Uterus (tissue), 4 donors: ENCODE measurements around the gene PITHD1. TPM values are rescaled to one million over a fixed set of nuclear protein-coding genes. Genes with fewer than 3 reads are reported as not detected.
"Not testable (repeated sequence)": the region's sequence is repeated elsewhere in the genome, so short reads cannot be mapped to it uniquely, and the experiment has no call there.

Experiments
- DNase-seq, 2 donors: peaks; one replicate each; pipeline ENCODE4 v3.0.0-alpha.2; 2019 to 2020
- H3K27ac ChIP-seq, 2 donors: fragments of 200-600 bp; sonication (generic); 1 replicate in 1 of 2; 2 replicates in 1 of 2; pipeline ENCODE4 v1.5.1; 2016 to 2018
- H3K27me3 ChIP-seq, 2 donors: fragments of 200-600 bp; sonication (generic); one replicate each; pipeline ENCODE4 v1.5.1; 2018 to 2019; ENCODE audit warnings: control low read depth in 1 of 2
- H3K36me3 ChIP-seq, 2 donors: fragments of 200-600 bp; sonication (generic); one replicate each; pipeline ENCODE4 v1.5.1; 2019; ENCODE audit warnings: control low read depth in 1 of 2
- H3K4me1 ChIP-seq, 2 donors: fragments of 200-600 bp; sonication (generic); one replicate each; pipeline ENCODE4 v1.5.1; 2018 to 2019; ENCODE audit warnings: control low read depth in 1 of 2
- H3K4me3 ChIP-seq, 2 donors: fragments of 200-600 bp; sonication (generic); 1 replicate in 1 of 2; 2 replicates in 1 of 2; pipeline ENCODE4 v1.5.1; 2018 to 2019; ENCODE audit warnings: mild to moderate bottlenecking in 1 of 2
- H3K9me3 ChIP-seq, 2 donors: fragments of 200-600 bp; sonication (generic); one replicate each; pipeline ENCODE4 v1.5.1; 2019; ENCODE audit warnings: control low read depth in 1 of 2
- POLR2A ChIP-seq, 2 donors: fragments of 450-650 bp; IDR thresholded peaks; one replicate each; pipeline ENCODE4 v1.6.1; 2016; ENCODE audit warnings: antibody characterized with exemption in 2 of 2, mild to moderate bottlenecking in 1 of 2, moderate library complexity in 1 of 2
- intact Hi-C: fragments of 100-400 bp; cut with DNase I; formaldehyde crosslinking; loops from one replicate; pipeline ENCODE4 v1.15.1; 2023; ENCODE audit warnings: low total_unique reads
- total RNA-seq, 4 donors: library from RNA; depleted of rRNA in 3 of 4; stranded (reverse); fragments of >200 nt in 3 of 4; gene quantifications; one replicate each; pipeline versions ENCODE4 v1.1.0 to v1.2.4, GENCODE V29; 2014 to 2023
- TF ChIP-seq, protein P1 (sequence below), 4 experiments: fragments of 200-600 bp in 2 of 4; fragments of 450-650 bp in 2 of 4; sonication (generic) in 2 of 4; IDR thresholded peaks; one replicate each; pipeline ENCODE4 v1.5.1; 2016 to 2019; ENCODE audit warnings: antibody characterized with exemption in 4 of 4, mild to moderate bottlenecking in 2 of 4, moderate library complexity in 1 of 4
- donor health status: DM: yes; HTN: yes; CAD: no.

The PITHD1 gene
- total RNA-seq, 4 donors from 2014 or later = 27.4 to 59.0 (median 49.9) TPM

DNA sequence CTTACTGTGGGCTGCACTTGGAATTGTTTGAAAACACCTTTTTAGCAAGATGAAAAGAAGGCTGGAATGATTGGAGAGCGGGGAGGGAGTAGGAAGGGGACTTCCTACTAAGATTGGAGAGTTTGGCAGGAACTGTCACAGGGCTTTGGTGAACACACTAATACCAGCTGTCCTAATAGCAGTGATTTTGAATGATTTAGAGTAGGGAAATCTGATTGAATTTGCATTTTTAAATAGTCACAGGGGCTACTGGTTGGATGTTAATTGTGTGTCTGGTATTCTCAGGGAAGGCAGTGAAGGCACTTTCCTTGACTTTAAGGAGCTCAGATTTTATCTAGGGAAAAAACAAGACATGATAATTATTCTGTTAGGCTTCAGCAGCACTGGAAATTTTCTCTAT is 49.5 kb downstream of the PITHD1 start:
- H3K4me3 ChIP-seq = no peak overlapping the region
- H3K4me1 ChIP-seq = no peaks in the 10 kb centered on the region
- no peaks in the 10 kb centered on the region for H3K27me3 ChIP-seq
- TF ChIP-seq, protein P1, sequence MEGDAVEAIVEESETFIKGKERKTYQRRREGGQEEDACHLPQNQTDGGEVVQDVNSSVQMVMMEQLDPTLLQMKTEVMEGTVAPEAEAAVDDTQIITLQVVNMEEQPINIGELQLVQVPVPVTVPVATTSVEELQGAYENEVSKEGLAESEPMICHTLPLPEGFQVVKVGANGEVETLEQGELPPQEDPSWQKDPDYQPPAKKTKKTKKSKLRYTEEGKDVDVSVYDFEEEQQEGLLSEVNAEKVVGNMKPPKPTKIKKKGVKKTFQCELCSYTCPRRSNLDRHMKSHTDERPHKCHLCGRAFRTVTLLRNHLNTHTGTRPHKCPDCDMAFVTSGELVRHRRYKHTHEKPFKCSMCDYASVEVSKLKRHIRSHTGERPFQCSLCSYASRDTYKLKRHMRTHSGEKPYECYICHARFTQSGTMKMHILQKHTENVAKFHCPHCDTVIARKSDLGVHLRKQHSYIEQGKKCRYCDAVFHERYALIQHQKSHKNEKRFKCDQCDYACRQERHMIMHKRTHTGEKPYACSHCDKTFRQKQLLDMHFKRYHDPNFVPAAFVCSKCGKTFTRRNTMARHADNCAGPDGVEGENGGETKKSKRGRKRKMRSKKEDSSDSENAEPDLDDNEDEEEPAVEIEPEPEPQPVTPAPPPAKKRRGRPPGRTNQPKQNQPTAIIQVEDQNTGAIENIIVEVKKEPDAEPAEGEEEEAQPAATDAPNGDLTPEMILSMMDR (IDR thresholded peaks at IDR 0.05) = no peak
- no peak for TF ChIP-seq POLR2A (IDR thresholded peaks at IDR 0.05)
- intact Hi-C loops = no loop called here
- H3K9me3 ChIP-seq = no peaks in the 10 kb centered on the region
- no peak overlapping the region for H3K27ac ChIP-seq
- no peak for DNase-seq
- H3K36me3 ChIP-seq = no peaks in the 10 kb centered on the region

DNA sequence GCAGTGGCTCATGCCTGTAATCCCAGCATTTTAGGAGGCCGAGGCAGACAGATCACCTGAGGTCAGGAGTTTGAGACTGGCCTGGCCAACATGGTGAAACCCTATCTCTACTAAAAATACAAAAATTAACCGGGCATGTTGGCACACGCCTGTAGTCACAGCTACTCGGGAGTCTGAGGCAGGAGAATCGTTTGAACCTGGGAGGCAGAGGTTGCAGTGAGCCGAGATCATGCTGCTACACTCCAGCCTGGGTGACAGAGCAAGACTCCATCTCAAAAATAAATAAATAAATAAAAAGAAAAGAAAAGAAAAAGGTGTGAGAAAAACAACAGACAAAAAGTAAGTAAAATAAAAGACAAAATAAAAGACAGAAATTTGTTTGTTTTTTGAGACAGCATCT is 55.9 kb downstream of the PITHD1 start:
- H3K9me3 ChIP-seq, H3K27me3 ChIP-seq, intact Hi-C loops, DNase-seq, H3K27ac ChIP-seq, H3K4me3 ChIP-seq, H3K4me1 ChIP-seq, H3K36me3 ChIP-seq: not testable (repeated sequence)

DNA sequence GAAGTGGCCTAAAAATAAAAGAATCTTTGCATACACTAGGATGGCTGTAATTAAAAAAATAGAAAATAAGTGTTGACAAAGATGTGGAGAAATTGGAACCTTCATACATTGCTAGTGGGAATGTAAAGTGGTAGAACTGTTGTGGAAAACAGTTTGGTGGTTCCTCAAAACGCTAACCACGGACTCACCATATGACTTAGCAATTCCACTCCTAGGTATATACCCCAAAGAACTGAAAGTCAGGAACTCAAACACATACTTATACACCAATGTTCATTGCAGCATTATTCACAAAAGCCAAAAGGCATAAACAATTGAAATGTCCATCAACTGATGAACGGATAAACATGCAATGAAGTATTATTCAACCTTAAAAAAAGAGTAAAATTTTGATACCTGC is 57.8 kb downstream of the PITHD1 start:
- Histone ChIP-seq H3K4me3 (no peak overlapping the region), H3K9me3 (no peaks in the 10 kb centered on the region), H3K36me3 (no peaks in the 10 kb centered on the region), H3K4me1 (no peaks in the 10 kb centered on the region), H3K27ac (no peak overlapping the region), H3K27me3 (no peaks in the 10 kb centered on the region)
- intact Hi-C loops = no loop called here
- no peak for DNase-seq
- TF ChIP-seq, protein P1 (IDR thresholded peaks at IDR 0.05) = no peak
- no peak for TF ChIP-seq POLR2A (IDR thresholded peaks at IDR 0.05)

Other genes with a start within 250 kb of the PITHD1 start
- gene E2F2, start 247.2 kb upstream of the PITHD1 start, total RNA-seq = 1 to 10 TPM in 1 of 4 donors, under 1 TPM in 1, not detected in 2; 0.12 to 4.4 TPM
- 100 to 1,000 TPM in 3 of 4 donors, 10 to 100 TPM in 1; 38.4 to 652 (median 260) TPM for gene ID3, start 218.9 kb upstream of the PITHD1 start, total RNA-seq
- 1,000 to 10,000 TPM in 3 of 4 donors, 100 to 1,000 TPM in 1; 710 to 1,429 (median 1,220) TPM for gene RPL11, start 86.6 kb upstream of the PITHD1 start, total RNA-seq
- 10 to 100 TPM in 3 of 4 donors, 1 to 10 TPM in 1; 9.7 to 35.7 (median 22.6) TPM for gene ELOA, start 34.9 kb upstream of the PITHD1 start, total RNA-seq
- 10 to 100 TPM in 3 of 4 donors, 1 to 10 TPM in 1; 4.6 to 33.5 (median 20.3) TPM for gene LYPLA2, start 12.7 kb downstream of the PITHD1 start, total RNA-seq
- gene GALE, start 22.3 kb downstream of the PITHD1 start, total RNA-seq = 10 to 100 TPM; 14.1 to 16.7 (median 15.0) TPM
- gene HMGCL, start 47.0 kb downstream of the PITHD1 start, total RNA-seq = 10 to 100 TPM; 31.0 to 46.6 (median 32.6) TPM
- gene FUCA1, start 89.9 kb downstream of the PITHD1 start, total RNA-seq = 10 to 100 TPM in 3 of 4 donors, 1 to 10 TPM in 1; 1.8 to 50.0 (median 23.0) TPM
- gene CNR2, start 134.9 kb downstream of the PITHD1 start, total RNA-seq = under 1 TPM in 1 of 4 donors, not detected in 3; 0.14 TPM
- gene PNRC2, start 181.4 kb downstream of the PITHD1 start, total RNA-seq = 100 to 1,000 TPM in 3 of 4 donors, 10 to 100 TPM in 1; 44.8 to 187 (median 122) TPM
- 100 to 1,000 TPM; 105 to 198 (median 162) TPM for gene SRSF10, start 201.9 kb downstream of the PITHD1 start, total RNA-seq